Activated CD4-positive, alpha-beta T cell treated with anti-CD3 and anti-CD28 coated beads, Interleukin-2, amount 50 U/mL, for 16 hours (primary cell): ENCODE measurements around the gene PTH2.

Experiments used
- DNase-seq: peaks from one replicate; pipeline ENCODE4 v3.0.0-alpha.2; 2020

PTH2 gene

GRCh38 chr19:49430678-49431329 is 7.6 kb upstream of the PTH2 start:
- DNase-seq: no peak

GRCh38 chr19:49430172-49430677 is 7.0 kb upstream of the PTH2 start:
- no peak for DNase-seq

- DNase-seq: no peak
These were observed 5.6 kb upstream of the PTH2 start for GRCh38 chr19:49428547-49429451.

GRCh38 chr19:49427855-49428546 is 4.8 kb upstream of the PTH2 start:
- no peak for DNase-seq

GRCh38 chr19:49427339-49427738 is 4.1 kb upstream of the PTH2 start:
- DNase-seq: no peak

- no peak for DNase-seq
These were observed 2.8 kb upstream of the PTH2 start for GRCh38 chr19:49425922-49426592.

GRCh38 chr19:49425178-49425577 is 1.9 kb upstream of the PTH2 start, which contains the start of gene GFY:
Gene GFY (plus strand): TSS chr19:49425388. CDS start chr19:49426431, 1,043 bp downstream.
- no peak for DNase-seq

- peak; percentile 16 for DNase-seq
These were observed 703 bp upstream of the PTH2 start for GRCh38 chr19:49423985-49424303.

GRCh38 chr19:49422407-49423070 is 702 bp downstream of the PTH2 start:
- DNase-seq: peak; percentile 50

- DNase-seq: no peak
These were observed 1.4 kb downstream of the PTH2 start for GRCh38 chr19:49421878-49422202.

GRCh38 chr19:49421039-49421877 is 2.0 kb downstream of the PTH2 start:
- peak; percentile 41 for DNase-seq

- DNase-seq: no peak
These were observed 3.0 kb downstream of the PTH2 start for GRCh38 chr19:49420227-49420626.

GRCh38 chr19:49419173-49419572 is 4.1 kb downstream of the PTH2 start:
- DNase-seq: no peak

GRCh38 chr19:49418511-49418910 is 4.7 kb downstream of the PTH2 start:
- no peak for DNase-seq

- no peak for DNase-seq
These were observed 6.2 kb downstream of the PTH2 start for GRCh38 chr19:49417088-49417487.

- no peak for DNase-seq
These were observed 7.4 kb downstream of the PTH2 start for GRCh38 chr19:49415810-49416200.

GRCh38 chr19:49415102-49415809 is 8.0 kb downstream of the PTH2 start:
- DNase-seq: no peak

- no peak for DNase-seq
These were observed 9.0 kb downstream of the PTH2 start for GRCh38 chr19:49414256-49414655.

- no peak for DNase-seq
These were observed 9.9 kb downstream of the PTH2 start for GRCh38 chr19:49413348-49413747.

- no peak for DNase-seq
These were observed 11.4 kb downstream of the PTH2 start for GRCh38 chr19:49411681-49412326.
